C1 segment of cervical spinal cord (tissue), 14 donors: ENCODE data around the gene KIAA0232.
A peak's percentile ranks its signal among the peaks of the same experiment; 100 is the strongest.

Experiments
- DNase-seq, 14 donors: peaks; one replicate each; lab custom pipeline; 2025; lab: John Stamatoyannopoulos, UW

Gene KIAA0232, protein sequence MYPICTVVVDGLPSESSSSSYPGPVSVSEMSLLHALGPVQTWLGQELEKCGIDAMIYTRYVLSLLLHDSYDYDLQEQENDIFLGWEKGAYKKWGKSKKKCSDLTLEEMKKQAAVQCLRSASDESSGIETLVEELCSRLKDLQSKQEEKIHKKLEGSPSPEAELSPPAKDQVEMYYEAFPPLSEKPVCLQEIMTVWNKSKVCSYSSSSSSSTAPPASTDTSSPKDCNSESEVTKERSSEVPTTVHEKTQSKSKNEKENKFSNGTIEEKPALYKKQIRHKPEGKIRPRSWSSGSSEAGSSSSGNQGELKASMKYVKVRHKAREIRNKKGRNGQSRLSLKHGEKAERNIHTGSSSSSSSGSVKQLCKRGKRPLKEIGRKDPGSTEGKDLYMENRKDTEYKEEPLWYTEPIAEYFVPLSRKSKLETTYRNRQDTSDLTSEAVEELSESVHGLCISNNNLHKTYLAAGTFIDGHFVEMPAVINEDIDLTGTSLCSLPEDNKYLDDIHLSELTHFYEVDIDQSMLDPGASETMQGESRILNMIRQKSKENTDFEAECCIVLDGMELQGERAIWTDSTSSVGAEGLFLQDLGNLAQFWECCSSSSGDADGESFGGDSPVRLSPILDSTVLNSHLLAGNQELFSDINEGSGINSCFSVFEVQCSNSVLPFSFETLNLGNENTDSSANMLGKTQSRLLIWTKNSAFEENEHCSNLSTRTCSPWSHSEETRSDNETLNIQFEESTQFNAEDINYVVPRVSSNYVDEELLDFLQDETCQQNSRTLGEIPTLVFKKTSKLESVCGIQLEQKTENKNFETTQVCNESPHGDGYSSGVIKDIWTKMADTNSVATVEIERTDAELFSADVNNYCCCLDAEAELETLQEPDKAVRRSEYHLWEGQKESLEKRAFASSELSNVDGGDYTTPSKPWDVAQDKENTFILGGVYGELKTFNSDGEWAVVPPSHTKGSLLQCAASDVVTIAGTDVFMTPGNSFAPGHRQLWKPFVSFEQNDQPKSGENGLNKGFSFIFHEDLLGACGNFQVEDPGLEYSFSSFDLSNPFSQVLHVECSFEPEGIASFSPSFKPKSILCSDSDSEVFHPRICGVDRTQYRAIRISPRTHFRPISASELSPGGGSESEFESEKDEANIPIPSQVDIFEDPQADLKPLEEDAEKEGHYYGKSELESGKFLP (N-terminal part only)

DNA sequence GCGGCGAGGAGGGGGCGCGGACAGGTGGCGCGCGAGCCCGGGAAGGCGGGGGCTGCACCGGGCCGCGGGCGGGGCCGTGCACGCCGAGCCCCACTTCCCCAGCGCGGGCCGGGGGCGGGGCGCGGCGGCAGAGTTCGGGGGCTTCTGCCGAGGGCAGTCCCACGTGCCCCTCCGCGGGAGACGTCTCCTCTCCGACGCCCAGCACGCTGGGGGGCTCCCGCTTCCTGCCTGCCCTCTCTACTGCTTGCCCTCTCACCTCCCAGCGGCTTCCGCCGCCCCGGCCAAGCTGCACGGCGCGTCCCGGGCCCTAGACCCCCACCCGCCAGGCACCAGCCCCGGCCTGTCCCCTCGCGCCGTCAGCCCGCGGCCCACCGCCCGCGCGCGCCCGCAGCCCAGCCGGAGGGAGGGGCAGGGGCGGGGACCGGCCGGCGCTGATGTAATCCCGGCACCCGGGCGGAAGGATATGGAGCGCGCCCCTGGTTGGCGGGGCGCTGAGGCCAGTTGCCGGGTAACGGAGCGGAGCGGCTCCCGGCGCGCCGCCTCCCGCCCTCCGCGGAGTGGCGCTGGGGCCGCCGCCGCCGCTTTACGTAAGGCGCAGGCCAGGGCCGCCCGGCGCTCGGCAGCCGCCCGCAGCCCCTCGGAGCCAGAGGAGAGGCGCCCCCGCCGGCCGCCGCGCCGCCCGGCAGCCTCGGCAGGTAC lies at the start of gene KIAA0232:
Gene KIAA0232 (plus strand): TSS at position 581 of the 699 bp plus-strand sequence. CDS start 41,727 bp downstream, outside the sequence.
- peak in 13 of 14 donors; percentile 55 to 92 (median 81) for DNase-seq

DNA sequence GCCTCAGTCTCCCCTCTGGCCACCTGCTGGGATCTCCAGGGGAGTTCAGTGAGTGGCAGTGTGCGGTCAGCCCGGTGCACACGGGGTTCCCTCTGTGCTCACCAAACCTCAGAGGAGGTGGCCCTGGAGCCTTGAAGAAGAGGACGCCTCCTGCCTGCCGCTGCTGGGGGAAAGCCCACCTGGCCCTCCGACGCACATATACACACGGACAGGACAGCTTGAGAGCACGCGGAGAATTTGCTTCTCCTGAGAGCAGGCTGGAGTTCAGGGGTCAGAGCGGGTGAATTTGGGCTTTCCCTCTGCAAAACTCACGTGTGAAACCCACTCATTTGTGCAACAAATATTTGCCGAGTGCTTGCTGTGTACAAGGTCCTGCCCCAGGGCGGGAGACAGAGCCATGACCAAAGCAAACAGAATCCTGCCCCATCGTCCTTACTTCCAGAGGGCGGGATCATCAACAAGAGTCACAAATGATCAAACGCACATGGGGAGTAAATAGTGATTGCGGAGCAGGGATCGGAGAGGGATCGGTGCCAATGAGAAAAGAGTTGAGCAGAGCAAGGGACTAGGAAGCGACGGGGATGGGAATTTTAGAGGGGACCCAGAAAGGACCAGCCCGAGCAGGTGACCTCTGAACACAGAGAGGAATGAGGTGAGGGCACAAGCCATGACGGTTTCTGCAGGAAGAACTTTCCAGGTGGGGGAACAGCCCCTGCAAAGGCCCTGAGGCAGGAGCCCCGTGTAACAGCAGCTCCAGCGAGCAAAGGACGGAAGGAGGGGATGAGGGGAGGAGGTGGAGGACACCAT lies 49.0 kb upstream of the KIAA0232 start:
- DNase-seq: no peak

DNA sequence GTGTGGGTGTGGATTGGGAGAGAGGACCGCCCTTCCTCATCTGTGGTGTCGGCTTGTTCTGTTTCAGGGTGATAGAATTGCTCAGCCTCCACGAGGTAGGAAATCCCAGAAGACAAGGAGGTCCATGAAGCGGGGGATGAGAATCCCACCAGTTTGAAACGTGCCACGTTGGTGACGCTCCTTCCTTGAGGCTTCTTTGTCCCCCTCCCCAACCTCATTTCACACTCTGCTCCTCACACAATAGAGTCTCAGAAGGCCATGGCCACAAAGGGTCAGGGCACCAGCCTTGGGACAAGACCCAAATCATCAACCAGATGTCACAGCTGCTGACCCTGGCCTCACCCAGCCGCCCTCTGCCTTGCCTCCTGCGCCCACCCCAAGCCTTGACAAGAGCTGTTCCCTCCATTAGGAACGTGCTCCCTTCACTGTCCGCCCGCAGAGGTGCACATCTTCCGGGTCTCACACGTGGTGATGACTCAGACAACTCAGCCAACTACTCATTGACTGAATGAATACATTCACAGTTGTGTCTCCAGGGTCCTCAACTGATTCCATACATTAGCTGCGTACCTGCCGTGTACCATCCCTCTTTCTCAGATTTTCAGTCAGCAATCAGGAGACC lies 48.3 kb upstream of the KIAA0232 start:
- no peak for DNase-seq

DNA sequence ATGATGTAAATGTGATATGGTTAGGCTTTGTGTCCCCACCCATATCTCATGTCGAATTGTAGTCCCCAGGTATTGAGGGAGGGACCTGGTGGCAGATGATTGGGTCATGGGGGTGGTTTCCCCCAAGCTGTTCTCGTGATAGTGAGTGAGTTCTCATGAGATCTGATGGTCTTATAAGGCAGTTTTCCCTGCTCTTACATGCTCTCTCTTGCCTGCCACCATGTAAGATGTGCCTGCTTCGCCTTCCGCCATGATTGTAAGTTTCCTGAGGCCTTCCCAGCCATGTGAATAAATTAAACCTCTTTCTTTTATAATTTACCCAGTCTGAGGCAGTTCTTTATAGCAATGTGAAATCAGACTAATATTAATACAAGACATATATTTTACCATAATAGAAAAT lies 42.6 kb upstream of the KIAA0232 start:
- no peak for DNase-seq

DNA sequence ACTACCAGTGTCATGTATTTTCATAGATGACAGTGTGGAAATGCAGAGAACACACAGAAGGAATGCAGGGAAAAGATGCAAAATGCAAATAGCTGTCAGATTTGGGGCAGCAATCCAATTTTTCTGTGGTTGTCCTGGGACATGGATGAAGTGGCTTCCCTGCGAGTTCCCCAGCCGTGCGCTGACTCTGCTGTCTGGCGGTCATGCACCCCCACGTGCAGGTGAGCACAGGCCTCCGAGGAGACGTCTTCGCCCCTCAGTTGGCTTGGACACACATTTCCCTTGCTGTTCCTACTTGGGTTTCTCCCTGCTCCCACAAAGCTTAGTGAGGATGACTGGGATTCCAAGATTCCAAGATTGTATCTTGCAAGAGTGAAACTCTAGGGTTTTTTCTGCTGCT lies 42.2 kb upstream of the KIAA0232 start:
- no peak for DNase-seq

DNA sequence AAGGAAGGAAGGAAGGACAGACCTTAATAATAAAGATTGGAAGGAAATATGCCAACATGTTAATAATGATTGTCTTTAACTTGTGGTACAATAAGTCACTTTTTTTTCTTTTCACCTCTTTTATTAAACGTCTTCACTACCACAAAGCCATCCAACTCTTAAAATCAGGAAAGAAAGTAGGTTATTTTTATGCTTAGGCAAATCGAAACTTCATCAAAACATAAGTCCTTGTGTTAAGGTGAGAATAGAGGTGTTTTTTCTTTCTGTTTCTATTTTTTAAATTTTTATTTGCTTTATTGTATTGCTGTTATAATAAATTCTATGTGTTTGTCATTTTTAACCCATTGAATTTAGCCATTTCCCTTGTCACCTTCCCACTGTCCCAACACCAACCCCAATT lies 40.0 kb upstream of the KIAA0232 start:
- no peak for DNase-seq

DNA sequence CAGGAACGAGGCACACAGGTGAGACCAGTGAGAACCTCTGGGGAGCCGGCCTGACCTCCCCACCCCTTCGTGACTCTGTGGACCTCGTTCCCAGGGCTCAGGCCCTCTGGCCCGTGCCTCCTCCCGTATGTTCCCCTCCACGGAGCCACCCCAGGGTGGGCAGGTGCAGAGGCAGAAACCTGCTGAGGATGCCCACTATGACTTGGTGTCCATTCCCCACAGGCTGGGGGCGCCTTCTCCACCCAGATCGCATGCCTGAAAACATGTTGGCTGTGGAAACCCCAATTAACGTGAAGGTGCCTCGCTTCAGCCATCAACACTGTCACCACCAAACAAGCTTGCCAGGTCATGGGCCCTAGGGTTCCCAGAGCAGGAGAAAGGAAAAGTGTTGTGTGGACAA lies 39.5 kb upstream of the KIAA0232 start:
- DNase-seq: no peak

DNA sequence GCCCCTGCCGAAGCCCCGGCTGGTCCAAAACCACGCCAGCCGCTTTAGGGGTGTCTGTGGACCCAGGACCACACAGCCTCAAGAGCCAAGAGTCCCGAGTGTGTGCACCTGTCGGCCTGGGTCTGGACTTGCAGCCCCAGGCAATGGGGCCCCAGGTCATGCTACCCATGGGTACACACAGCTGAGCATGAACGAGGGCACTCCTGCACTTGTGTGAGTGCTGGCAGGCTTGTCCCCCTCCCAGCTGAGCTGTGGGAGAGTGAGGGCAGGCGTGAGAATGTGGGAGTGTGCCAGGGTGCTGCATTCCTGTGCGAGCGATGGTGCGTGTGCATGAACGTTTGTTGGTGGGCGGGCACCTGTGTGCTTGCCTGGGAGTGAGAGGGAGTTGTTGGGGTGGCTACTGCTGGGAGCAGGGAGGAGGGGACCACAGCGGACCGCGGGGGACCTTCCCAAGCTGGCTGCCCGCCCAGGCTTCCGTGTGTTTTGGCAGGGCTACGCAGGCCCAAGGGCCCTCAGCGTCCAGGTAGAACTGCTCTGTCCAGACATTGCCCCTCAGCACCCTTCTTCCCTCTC lies 35.7 kb upstream of the KIAA0232 start:
- DNase-seq: no peak

DNA sequence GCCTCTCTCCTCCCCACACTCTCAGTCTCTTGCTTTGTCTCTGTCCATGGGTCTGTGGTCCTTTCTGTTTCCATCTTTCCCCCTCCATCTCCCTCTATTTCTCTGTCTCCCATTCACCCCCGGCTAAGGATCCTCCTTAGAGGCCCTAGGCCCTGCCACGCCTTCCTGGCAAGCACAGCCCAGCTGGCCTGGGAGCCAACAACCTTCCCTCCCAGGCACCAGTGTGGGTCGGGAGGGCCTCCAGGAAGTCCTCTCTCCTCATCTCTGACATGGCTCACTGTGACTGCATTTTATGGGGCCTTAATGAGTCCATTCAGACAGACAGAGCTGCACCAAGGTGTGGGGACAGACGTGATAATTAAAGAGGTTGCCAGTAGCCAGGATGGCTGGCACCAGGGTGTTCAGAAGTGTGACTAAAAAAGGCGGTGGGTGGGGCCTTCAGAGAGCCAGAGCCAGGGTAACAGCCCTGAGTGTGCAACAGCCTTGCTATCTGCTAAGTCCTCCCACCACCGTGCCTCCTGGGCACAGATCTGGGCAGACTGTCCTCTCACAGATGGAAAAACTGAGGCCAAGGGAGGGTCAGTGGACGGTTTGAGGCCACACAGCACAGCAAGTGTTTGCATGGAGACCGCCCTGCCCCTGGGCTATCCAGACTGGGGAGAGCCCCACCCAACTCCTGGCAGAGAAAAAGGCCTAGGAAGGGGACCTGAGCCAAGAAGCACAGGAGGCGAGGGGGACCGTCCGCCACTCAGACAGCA lies 35.1 kb upstream of the KIAA0232 start:
- DNase-seq: no peak

DNA sequence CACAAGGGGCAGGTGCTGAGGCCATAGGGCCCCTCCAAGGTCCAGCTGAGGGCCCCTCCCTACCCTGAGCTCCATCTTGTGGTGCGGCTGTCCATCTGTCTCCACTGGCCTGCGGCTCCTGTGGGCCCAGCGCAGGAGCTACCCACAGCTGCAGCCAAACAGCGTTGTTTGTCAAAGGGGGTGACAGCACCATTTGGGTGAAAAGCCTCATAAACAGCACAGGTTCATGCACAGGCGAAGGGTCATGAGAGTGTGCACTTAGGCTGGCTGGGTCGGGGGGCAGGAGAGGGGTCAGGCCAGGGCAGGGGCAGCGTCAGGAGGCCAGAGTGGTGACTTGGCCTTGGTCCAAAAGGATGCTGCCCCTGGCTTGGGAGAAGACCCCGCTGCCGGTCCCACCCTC lies 34.2 kb upstream of the KIAA0232 start:
- DNase-seq: no peak

DNA sequence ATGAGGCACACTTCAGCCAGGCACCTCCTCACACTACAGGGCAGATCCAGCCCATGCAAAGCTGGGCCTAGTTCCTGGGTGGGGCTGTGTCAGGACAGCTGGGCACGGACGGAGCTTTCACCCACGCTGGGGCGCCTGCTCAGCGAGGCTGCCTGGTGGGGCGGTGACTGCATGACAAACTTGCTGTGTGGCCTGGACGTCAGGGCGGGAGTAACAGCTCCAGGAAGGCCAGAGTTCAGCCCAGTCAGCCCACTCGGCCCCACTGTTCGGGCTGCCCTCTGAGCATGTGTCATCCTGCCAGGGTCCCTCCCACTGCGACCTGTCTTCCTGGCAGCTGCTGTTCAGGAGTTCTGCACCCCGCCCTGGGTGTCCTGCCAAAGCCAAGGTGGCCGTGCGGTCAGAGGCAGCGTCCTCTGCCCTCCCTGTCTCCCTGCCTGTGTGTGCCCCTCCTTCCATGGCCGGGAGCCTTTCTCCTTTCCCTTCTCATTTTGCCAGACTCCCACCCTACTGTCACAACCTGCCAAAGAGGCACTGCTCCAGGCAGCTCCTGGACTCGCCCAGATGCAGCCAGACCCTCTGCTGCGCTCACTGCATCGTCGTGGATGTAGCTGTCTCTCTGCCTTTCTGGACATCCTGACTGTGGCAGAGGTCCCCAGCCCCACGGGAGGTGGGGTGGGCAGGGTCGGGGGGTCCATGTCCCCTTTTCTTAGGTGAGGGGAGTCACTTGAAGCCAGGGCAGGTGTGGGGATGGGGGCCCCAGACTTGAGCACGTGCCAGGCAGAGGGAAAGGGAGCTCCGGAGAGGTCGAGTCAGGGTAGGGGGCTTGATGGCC lies 33.0 kb upstream of the KIAA0232 start:
- DNase-seq: no peak

DNA sequence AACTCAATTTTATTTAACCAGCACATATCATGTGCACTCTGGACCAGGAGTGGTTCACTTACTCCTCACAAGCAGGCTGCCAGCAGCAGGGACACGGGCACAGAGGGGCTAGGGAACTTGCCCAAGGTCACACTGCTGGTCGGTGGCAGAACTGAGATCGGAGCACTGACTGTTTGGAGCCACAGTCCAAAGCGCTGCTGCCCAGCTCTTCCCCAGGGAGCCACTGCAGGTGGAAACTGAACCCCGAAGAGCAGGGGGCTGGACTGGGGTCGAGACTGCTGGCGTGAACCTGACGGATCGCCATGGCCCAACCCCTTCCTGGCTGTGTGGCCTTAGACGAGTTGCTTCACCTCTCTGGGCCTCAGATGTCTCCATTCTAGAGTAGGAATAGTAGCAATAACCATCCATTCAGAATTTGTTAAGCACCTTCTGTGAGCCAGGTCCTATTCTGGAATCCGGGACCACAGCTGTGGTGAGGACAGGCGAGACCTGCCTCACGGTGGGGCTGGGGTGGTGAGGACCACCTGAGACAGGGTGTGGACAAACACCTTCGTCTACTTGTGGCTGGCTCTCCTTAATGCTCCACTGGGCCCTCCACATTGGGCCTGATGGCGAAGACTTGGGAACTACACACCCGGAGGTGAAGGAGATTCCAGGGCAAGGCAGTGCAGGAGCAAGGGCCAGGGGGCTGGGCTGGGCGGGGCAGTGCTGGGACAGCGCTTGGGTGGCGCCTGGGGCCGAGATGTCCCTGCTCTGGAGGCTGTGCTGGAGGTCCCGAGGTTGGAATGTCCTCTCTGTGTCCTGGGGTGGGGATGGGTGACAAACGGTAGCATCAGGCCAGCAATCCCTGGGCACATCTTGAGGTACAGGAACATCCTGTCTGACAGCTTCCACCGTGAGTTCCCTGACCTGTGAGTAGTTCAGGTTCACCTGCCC lies 32.0 kb upstream of the KIAA0232 start:
- DNase-seq: no peak

DNA sequence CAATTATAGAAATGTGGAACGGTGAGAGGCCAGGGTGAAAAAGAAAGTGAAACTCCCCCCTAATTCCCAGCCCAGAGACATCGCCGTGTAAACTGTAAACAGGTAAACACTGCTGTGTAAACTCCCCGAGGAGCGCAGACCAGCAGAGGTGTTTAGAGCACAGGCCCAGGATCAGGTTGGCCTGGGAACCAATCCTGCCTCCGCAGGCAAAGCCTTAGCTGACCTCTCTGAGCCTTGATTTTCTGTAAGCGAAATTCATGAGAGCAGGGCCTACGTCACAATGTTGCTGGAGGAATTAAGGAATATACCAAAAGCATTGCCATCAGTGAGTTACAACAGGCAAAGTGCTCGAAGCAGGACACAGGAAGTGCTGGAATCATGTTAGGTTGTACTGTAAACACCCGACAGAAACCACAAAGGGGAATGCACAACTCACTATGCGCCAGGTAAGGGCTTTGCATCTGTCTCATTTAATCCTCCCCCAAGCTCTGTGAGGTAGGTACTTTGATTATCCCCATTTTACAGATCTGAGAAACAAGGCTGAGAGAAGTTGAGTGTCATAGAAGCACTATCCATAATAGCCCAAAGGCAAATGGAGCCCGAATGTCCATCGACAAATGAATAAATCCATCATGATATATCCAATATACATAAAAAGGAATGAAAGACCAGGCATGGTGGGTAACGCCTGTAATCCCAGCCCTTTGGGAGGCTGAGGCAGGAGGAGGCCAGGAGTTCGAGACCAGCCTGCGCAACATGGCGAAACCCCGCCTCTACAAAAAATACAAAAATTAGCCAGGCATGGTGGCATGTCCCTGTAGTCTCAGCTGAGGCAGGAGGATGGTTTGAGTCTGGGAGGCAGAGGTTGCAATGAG lies 30.7 kb upstream of the KIAA0232 start:
- DNase-seq: no peak

DNA sequence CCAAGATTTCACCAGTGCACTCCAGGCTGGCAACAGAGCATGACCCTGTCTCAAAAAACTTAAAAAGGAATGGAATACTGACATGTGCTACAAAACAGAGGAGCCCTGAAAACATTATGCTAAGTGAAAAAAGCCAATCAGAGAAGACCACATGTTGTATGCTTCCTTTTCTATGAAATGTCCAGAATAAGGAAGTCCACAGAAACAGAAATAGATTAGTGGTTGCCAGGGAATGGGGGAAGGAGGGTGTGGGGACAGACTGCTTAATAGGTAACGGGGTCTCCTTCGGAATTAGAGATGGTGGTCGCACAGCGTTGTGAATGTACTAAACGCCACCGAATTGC lies 30.1 kb upstream of the KIAA0232 start:
- DNase-seq: no peak

DNA sequence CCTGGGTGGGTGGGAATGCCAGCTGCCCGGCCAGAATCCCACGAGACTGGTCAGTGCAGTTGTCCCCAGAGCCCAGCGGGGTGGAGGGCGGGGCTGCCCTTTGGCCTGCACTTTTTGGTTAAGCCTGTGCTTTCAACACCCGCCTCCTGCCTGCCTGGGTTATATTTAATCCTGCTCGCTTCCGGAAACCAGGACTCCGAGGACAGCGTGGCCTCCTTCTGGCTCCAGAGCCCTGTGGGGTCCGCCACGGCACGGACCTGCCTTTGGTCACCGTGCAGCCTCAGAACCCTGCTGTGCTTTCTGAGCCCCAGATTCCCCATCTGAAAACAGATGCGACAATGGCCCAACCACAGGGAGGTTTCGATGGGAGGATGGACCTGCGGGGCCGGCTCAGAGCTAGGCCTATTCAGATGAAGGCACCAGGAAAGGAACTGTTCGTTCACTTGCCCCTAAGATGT lies 29.4 kb upstream of the KIAA0232 start:
- DNase-seq: peak in 4 of 14 donors; percentile 36 to 50 (median 42)

DNA sequence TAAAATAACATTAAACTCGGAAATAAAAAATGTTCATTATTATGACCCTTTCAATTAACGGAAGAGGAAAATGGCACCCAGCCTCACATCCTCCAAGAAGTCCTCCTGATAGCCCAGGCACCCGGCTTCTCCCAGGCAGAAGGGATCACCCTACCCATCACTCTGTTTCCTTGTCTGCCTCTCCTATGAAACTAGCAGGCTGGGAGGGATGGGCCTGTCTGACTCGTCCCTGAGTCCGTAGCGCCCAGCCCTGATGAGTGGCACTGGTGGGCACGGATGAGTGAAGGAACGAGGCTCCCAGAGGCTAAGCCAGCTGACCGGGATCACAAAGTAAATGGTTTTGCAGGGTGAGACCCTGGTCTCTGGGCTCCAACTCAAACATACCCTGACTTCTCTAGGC lies 28.6 kb upstream of the KIAA0232 start:
- DNase-seq: no peak
